IPS-NIHi11 (cell line): ENCODE data around the gene KRTAP10-5.

Experiments used
- DNase-seq: peaks from one replicate; pipeline ENCODE4 v3.0.0; 2012; ENCODE audit warnings: mixed read lengths, low spot score

The KRTAP10-5 gene

DNA sequence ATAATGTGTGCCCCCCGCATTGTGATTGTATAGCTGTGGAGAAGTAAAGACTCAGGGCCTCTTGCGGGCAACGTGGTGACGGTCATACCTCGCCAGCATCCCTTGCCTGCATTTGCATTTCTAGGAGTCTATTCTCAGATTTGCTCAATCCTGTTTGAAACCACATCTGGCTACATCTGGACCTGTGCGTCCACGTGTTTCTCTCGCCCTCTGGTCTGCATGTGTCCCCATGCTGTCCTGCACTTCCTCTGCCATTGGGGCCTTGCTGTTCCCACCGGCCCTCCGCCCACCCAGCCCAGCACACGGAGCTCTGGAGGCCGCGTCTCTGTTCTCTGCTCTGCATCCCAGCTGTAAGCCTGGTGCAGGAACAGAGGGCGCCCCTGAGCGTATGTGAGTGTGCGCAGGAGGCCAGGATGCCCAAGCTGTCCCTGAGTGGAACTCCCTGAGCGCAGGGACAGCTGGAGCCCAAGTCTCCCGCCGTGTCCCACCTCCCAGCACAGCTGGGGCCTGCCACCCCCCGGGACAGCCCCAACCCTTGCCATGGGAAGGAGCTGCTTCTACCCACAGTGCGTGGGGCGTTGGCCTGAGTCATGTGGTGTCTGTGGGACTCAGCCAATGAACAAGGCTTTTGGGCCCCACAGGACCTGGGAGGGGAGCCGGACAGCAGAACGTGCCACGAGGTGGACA is 30.7 kb downstream of the KRTAP10-5 start:
- no peak for DNase-seq

DNA sequence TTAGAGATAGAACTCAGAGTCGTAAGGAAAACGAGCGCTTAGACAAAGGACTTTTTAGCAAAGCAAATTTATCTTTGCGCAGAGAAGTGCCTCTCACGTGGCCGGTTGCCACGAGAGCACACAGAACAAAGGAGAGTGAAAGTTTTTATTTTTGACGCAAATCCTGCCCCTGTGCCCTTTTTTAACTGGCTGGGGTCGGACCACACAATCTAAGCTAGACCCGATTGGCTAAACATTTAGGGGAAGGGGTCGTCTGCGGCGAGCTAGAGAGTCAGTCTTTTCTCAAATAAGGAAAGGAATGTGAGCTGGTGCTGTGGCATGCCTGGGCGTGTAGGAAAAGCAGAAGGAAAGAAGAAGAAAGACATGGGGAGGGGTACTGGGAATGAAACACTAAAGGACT is 31.5 kb downstream of the KRTAP10-5 start:
- no peak for DNase-seq

DNA sequence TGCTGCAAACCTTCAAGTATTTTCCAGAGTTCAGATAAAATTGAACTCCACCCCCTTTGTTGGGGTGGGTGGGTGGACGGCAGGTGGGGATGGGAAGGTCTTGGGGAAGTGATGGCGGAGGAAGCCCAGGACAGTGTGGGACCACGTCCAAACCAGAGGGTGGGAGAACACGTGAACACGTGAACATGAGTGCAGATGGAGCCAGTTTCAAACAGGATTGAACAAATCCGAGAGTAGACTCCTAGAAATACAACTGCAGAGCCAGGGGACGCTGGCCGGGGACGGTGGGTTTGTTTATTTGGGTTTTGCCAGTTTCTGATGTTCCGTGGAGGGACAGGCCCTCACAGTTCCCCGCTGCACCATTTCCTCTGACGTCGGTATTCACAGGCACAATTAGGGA is 32.0 kb downstream of the KRTAP10-5 start:
- no peak for DNase-seq

DNA sequence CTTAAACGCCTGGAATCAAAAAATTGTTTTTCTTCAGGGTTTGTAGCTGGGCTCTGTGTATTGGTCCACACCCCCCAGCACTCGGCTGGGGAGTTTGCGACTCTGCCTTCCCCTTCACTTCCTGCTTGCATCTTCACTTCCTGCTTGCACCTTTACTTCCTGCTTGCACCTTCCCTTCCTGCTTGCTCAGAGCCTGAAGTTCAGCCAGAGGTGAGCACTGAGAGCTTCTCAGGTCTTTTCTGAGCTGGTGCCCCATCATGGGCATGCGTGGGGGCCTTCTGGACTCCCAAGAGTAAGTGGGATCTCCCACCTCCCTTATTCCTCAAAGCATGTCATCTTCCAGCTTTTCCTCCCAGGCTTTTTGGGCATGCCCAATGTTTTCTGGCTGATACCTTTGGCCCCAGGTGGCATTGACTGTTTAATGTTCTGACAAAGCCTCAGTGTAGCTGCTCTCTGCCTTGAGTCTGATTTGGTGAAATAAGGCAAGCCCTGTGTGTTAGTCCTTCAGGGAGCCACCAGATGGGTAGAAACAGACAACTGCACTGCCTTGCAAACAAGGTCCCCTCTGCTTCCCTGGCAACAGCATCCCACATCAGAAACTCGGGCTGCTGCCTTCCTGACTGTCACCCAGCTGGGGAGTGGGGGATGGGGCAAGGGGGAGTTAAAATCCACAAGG is 32.6 kb downstream of the KRTAP10-5 start:
- DNase-seq = no peak

DNA sequence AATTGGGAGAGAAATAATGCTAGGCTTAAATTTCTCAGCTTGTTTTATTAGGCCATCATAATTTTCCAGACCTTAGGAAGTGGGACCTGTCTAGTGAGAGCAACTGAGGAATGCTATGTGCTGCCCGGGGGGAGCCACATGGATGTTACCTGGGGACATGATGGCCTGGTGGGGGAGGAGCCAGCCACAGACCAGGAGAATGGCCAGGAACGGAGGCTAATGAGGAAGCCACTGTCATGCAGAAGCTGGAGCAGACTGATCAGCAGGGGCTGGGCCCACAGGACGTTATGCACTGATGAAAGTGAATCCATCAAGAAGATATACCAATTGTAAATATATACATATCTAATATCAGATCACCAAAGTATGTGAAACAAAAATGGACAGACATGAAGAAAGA is 35.8 kb downstream of the KRTAP10-5 start:
- no peak for DNase-seq

DNA sequence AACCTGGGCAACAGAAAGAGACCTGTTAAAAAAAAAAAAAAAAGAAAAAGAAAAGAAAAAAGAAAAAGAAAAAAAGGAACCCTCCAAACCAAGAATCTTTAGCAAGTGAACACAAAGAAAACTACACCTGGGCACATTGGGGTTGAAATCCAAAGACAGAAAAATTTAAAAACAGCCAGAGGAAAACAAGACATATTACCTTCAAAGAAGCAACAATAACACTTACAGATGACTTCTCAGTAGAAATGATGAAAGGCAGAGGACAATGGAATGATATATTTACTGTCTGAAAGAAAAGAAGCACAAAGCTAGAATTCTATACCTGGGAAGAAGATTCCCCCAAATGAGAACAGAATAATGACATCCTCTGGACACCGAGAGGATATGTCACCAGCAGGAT is 37.7 kb downstream of the KRTAP10-5 start:
- DNase-seq = no peak

DNA sequence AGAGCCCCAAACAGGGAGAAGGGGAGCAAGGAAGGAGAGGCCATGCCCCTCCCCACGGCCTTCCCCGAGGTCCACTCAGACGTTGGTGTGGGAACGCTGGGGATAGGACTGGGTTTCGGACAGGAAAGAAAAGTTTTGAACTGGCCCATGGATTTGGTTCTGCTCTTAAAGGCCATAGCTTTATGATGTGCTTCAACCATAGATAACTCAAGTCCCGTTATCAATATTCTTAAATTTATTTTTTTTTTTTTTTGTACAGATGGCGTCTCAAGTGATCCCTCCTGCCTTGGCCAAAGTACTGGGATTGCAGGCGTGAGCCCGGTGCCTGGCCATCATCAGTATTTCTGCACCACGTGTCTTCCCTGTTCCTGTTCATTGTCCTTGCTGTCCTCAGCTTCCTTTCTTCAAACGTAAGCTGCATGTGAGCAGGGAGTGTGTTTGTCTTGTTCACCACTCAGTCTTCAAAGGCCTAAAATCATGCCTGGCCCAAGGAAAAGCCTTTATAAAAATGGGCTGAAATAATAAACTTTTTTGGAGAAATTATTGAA is 39.6 kb downstream of the KRTAP10-5 start:
- no peak for DNase-seq

DNA sequence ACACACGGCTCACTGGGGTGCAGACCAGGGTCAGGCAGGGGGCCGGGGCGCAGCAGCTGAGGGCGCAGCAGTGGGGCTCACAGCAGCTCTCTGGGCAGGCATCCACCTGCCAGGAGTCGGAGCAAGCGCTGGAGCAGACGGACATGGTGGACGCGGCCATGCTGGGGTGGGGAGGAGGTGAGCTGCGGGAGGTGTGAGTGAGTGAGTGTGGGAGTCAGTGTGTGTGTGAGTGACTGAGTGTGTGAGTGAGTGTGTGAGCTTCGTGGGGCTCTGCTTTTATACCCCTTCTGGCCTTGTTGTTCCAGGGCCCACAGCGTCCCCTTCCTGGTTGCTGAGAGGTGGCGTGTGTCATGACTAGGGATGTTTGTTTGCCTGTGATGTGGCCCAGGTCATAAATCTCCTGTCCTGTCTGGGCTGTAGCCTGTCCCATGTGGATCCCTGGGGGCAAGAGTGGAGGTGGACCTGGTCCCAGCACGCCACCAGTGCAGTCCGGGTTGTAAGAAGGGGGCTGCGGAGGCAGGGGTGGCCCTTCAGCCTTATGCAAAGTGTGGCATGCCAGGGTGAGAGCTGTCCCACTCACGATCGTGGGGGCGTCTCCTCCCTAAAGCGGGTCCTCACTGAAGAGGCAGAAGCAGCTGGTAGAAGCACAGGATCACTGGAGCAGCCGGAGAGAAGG is 40.3 kb downstream of the KRTAP10-5 start, which contains the start of gene KRTAP10-1:
TSS of gene KRTAP10-1 (minus strand) at position 205 of the 676 bp plus-strand sequence. CDS start at position 160, 45 bp downstream.
- no peak for DNase-seq

DNA sequence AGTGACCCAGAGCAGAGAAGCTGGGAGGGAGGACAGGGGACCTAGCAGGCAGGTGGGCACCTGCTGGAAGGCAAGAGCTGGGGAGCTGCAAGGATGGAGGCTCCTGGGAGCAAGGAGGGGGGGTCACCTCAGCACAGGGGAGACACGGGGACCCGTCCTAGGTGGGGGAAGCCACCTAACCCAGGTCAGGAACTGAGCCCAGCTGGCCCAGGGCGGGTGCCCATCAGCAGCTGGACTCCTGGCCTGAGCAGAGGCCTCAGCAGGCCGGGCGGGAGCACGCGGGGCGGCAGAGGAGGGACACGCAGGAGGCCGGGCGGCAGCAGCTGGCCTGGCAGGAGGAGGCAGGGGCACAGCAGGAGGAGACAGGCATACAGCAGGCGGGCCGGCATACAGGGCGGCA is 41.4 kb downstream of the KRTAP10-5 start:
- DNase-seq = no peak

DNA sequence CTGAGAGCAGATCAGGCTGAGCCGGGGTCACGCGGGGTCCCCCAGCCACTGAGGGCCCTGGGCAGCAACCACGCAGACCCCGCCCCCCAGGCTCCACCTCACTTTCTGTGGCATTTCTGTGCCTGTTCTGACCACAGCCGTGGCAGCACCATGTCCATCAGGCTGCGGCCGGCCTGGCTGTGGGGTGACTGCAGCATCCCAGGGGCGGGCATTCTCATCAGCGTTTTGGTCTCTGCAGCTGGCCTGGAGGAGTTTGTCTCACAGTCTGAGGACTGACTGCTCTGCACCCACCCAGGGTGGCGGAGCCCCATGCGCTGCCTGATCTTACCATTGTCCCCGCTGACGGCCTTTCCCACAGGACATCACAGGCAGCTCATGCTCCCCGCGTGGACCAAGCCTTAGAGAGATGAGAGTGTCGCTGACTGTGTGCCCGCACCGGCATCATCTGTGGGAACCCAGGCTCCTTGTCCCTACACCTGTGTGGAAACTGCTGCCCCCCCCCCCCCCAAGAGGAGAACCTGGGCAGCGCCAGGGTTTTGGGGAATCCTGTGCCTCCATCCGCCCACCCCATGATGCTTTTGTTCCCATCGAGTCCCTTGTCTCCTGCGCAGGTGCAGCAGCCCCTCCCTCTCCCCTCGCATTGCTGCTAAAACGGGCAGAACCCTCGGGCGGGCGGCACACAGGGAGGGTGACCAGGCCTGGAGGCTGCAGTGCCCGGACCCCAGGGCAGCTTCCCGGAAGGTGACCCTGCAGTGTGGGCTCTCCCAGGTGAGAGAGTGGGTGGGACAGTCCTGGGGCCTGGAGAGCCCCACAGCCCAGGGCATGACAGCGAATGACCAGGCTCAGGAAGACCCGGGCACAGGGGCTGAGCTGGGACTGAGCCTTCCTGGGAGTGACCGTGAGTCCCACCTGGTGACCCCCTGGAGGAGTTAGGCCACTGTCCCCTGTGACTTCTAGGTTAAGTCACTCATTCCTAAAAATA is 42.2 kb downstream of the KRTAP10-5 start:
- DNase-seq = no peak

DNA sequence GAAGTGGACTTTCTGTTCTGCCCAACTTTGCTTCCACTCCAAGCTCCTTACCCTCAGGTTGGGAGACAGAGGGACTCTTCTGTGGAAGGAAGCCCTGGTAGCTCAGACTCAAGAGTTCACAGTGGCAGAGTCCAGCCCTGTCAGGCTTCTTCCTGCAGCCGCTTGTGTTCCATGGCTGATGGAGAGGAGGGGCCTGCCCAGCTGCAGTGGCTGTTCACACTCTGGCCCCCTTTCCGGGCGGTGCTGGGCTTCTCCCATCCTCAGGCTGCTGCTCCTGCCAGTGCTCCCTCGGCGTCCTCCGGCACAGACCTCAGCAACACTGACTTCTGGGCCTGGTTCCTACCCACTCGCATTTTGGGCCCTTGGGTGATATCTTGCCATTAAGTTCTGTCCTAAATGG is 44.4 kb downstream of the KRTAP10-5 start:
- no peak for DNase-seq

DNA sequence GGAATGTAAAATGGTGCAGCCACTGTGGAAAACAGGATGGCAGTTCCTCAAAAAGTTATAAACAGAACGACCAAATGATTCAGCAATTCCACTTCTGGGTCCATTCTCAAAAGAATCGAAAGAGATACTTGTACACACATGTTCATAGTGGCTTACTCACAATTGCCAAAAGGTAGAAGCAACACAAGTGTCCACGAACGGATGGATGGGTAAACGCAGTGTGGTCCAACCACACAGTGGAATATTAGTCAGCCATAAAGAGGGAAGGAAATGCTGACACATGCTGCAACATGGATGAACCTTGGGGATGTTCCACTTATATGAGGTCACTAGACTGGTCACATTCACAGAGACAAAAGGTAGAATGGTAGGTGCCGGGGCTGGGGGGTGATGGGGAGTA is 45.7 kb downstream of the KRTAP10-5 start:
- DNase-seq = no peak

DNA sequence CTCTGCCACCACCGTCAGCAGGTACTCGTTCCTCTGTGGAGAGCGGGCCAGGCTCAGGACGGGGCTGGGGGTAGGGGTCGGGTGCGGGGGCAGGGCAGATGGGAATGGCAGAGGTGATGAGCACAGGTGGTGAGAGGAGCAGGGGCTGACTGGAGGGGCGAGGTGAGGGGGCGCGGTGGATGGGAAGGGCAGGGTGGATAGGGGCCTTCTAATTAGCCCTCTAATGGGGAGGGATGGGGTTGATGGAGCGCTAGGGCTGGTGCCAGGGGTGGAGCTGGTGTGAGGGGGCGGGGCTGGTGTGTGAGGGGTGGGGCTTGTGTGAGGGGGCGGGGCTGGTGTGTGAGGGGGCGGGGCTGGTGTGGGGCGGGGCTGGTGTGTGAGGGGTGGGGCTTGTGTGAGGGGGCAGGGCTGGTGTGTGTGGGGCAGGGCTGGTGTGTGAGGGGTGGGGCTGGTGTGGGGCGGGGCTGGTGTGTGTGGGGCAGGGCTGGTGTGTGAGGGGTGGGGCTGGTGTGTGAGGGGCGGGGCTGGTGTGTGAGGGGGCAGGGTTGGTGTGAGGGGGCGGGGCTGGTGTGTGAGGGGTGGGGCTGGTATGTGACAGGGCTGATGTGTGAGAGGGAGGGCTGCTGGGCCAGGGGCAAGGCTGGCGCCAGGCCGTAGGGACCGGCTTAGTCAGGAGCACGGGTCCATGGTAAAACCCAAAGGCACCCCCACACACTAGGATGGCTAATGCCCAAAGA is 46.3 kb downstream of the KRTAP10-5 start:
- DNase-seq = peak; percentile 79

DNA sequence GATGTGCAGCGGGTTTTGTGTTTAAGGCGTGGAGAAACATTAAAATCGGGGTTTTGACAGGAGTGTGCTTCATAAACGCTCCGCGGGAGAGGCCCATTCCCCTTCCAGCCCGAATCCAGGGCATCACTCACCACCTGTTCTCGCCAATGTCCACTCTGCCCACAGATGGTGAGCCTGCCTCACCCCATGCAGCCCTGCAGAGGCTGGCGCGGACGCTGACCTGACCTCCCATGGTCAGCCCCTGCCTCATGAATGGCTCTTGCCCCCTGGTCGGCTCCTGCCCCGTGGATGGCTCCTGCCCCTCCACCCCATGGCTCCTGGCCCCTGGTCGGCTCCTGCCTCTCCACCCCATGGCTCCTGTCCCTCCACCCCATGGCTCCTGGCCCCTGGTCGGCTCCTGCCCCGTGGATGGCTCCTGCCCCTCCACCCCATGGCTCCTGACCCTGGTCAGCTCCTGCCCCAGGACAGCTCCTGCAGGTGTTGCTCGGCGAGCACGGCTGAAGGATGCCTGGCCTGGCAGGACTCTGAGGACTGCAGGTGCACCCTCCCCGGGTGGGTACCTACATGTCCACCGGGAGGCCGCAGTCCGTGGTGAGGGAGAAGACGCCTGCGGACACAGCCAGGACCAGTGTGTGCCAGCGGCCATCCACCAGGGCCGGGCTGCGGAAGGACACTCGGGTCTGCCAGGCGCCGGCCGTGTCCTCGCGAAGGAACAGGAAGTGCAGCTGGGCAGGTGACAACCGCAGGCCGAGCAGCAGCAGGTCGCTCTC is 47.1 kb downstream of the KRTAP10-5 start:
- DNase-seq = no peak

DNA sequence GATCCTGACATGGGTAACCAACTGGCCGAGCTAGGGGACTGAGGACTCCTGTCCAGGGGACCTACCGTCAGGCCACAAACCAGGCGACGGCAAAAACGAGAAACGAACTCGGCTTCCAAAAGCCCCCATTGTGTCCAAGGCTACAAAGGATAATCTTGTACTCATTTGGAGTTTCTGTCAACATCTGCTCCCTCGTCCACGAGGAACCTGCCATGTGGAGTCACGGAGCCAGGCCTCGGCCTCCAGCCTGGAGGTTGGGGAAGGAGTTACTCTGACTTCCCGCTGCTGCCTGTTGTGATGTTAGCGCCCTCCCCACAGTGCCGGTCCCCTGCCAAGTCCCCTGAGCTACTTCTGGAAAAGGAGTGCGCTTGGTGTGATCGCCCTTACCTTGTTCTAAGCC is 47.7 kb downstream of the KRTAP10-5 start:
- no peak for DNase-seq

DNA sequence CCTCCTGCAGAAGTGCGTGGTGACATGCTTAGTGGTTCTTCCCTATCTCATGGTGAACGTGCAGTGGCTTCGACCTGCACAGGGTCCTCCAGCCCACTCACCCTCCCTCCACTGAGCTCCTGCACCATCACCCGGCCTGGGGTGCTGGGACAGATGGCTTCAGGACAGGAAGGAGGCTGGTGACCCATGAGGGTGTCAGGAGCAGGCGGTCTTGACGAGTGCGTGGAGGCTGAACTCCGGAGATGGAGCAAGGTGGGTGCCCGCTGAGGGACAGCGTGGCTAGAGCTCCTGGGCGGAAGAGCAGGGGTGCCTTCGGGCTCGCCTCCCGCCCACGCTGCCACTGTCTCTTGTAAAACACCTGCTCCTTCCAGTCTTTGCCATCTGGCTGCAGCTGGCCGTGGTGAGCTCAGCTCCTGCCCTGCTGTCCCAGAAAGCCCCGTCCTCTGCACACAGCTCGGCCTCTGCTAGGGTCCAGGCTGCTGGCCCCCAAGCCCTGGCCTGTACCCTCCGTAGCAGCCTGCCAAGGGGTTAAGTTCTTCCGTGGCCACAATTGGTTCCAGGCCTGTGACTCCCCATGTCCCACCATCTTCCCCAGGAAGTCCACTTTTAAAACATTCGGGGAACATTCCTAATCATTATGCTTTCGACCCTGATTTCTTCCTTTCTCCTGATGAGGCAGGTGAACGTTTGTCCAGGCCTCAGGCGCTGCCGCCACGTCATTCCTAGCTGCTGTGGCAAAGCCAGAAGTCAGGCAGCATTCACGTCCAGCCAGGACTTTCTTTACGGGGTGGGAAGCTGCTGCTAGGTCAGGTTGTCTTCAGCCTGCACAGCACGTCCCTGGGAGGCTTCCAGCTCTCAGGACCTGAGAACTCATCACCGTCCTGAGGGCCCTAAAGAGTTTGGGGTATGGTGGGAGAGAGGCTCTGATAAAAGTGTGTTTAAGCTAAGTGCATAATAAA is 48.5 kb downstream of the KRTAP10-5 start:
- DNase-seq = no peak

DNA sequence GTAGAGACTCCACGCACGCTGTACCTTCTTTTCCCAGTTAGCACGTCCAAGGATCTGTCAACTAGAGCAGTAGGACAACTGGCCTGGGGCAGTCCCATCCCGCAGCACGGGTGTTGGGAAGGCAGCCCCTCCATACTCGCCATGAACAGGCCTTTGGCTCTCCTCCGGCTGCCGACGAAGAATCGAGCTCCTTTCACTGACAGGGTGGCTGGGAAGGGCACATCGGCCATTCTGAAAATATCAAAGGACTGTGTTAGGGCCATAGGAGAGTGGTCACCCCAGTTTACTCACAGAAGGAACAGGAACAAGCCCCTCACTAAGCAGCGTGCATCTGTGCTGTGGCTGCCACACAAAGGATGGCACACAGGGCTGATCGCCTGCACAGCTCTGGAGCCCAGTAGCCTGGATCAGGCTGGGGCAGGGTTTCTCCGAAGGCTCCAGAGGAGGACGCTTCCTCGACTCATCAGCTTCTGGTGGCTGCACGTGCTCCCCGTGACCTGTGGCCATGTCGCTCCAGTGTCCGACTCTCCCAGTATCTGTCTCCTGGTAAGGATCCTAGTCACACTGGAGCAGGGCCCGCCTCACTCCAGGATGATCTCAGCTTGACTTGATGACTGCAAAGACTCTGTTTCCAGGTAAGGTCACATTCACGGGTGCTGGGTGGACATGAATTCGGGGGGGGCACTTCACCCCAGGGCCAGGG is 49.4 kb downstream of the KRTAP10-5 start:
- no peak for DNase-seq

DNA sequence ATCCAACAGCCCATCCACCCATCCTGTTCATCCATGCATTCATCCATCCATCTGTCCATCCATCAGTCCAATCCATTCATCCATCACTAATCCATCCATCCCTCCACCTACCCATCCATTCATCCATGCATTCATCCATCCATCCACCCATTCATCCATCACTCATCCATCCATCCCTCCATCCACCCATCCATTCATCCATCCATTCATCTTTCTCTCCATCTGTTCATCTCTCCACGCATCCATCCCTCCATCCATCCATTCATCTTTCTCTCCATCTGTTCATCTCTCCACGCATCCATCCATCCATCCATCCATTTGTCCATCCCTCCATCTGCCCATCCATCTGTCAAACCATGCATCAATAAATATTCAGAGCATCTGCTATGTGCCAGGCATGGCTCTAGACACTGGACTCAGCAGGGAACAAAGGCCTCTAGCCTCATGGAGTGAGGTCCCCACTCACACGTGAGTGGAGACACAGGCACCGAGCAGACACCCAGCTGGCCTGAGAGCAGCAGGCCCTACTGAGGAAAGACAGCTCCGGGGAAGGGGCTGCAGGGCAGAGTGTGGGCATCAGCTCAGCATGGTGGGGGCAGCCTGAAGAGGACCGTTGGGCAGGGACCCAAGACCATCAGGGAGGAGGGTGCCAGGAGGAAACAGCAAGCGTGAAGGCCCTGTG is 50.0 kb downstream of the KRTAP10-5 start:
- no peak for DNase-seq
